CD4-positive, alpha-beta T cell (primary cell): ENCODE measurements around the gene SEMA6B. TPM values are rescaled to one million over a fixed set of nuclear protein-coding genes. Genes with fewer than 3 reads are reported as not detected.

Experiments used
- ATAC-seq: fragments of 200-7000 bp; cut with Tn5 transposase; one replicate; pipeline ENCODE4 v1.10.0; 2022; ENCODE audit warnings: mild to moderate bottlenecking; ENCODE audit not compliant: poor library complexity
- CTCF ChIA-PET: fragments of 350-600 bp; sonication (Branson Sonifier 250); formaldehyde crosslinking; loops from one replicate; lab custom pipeline; 2021; ENCODE audit warnings: antibody characterized with exemption, inconsistent platforms; lab: Charles Lee
- POLR2A ChIA-PET: fragments of 350-600 bp; sonication (Branson Sonifier 250); formaldehyde crosslinking; loops from one replicate; lab custom pipeline; 2021; ENCODE audit warnings: antibody characterized with exemption, inconsistent platforms; lab: Charles Lee
- DNase-seq, 14 experiments: peaks; one replicate each; pipeline ENCODE4 v3.0.0-alpha.2; 2013 to 2020; ENCODE audit warnings: mixed read lengths in 2 of 14
- H3K27ac ChIP-seq, 2 donors: one replicate each; pipeline versions ENCODE4 v1.5.1 to v1.7.0; 2013; ENCODE audit warnings: low read length in 2 of 2, low read depth in 1 of 2, mild to moderate bottlenecking in 1 of 2
- H3K27me3 ChIP-seq, 2 experiments: 1 replicate in 1 of 2; 2 replicates in 1 of 2; pipeline versions ENCODE4 v1.6.1 to v1.7.0; 2013; ENCODE audit warnings: low read length in 2 of 2, control low read depth in 1 of 2, mild to moderate bottlenecking in 1 of 2, moderate library complexity in 1 of 2; ENCODE audit not compliant: insufficient read depth in 2 of 2, control insufficient read depth in 1 of 2
- H3K36me3 ChIP-seq: one replicate; pipeline ENCODE4 v1.6.1; 2013; ENCODE audit warnings: low read length, control low read depth; ENCODE audit not compliant: insufficient read depth
- H3K4me1 ChIP-seq: one replicate; pipeline ENCODE4 v1.6.1; 2013; ENCODE audit warnings: low read length, control low read depth; ENCODE audit not compliant: insufficient read depth
- H3K4me3 ChIP-seq: one replicate; pipeline ENCODE4 v1.5.1; 2013; ENCODE audit warnings: mild to moderate bottlenecking, low read length, moderate library complexity
- H3K9me3 ChIP-seq, 2 experiments: 1 replicate in 1 of 2; 2 replicates in 1 of 2; pipeline versions ENCODE4 v1.6.1 to v1.7.0; 2013; ENCODE audit warnings: low read length in 2 of 2, mild to moderate bottlenecking in 2 of 2, control low read depth in 1 of 2, moderate library complexity in 1 of 2; ENCODE audit not compliant: control insufficient read depth in 1 of 2, insufficient read depth in 1 of 2
- H3K27ac Mint-ChIP-seq: one replicate; pipeline ENCODE4 v1.8.0; 2020; ENCODE audit warnings: mixed read lengths
- H3K27me3 Mint-ChIP-seq: one replicate; pipeline ENCODE4 v1.8.0; 2021; ENCODE audit warnings: mixed read lengths
- H3K36me3 Mint-ChIP-seq: one replicate; pipeline ENCODE4 v1.8.0; 2021; ENCODE audit warnings: low read depth, mixed read lengths
- H3K4me1 Mint-ChIP-seq: one replicate; pipeline ENCODE4 v1.8.0; 2021; ENCODE audit warnings: low read depth, mixed read lengths
- H3K4me3 Mint-ChIP-seq: one replicate; pipeline ENCODE4 v1.8.0; 2020; ENCODE audit warnings: mild to moderate bottlenecking, mixed read lengths
- H3K9me3 Mint-ChIP-seq: one replicate; pipeline ENCODE4 v1.8.0; 2020; ENCODE audit warnings: mixed read lengths
- intact Hi-C, 2 experiments: fragments of 100-400 bp; cut with DNase I in 1 of 2; cut with micrococcal nuclease in 1 of 2; formaldehyde crosslinking; loops; one replicate each; pipeline versions ENCODE4 v1.15.1 to v1.9.0; 2023 to 2025; cut with DNase I, micrococcal nuclease
- total RNA-seq, 174 experiments: library from RNA in 2 of 174; stranded (reverse) in 2 of 174; gene quantifications; one replicate each; pipeline ENCODE4 v1.2.3 and lab custom pipeline; 2021 to 2026
- TF ChIP-seq, protein P1 (sequence below): fragments of 200-600 bp; IDR thresholded peaks from one replicate; pipeline ENCODE4 v1.8.0; 2022; ENCODE audit warnings: antibody characterized with exemption, mild to moderate bottlenecking

SEMA6B gene
- total RNA-seq, 2 experiments from 2014 or later, result 0.14 to 0.17 TPM

DNA sequence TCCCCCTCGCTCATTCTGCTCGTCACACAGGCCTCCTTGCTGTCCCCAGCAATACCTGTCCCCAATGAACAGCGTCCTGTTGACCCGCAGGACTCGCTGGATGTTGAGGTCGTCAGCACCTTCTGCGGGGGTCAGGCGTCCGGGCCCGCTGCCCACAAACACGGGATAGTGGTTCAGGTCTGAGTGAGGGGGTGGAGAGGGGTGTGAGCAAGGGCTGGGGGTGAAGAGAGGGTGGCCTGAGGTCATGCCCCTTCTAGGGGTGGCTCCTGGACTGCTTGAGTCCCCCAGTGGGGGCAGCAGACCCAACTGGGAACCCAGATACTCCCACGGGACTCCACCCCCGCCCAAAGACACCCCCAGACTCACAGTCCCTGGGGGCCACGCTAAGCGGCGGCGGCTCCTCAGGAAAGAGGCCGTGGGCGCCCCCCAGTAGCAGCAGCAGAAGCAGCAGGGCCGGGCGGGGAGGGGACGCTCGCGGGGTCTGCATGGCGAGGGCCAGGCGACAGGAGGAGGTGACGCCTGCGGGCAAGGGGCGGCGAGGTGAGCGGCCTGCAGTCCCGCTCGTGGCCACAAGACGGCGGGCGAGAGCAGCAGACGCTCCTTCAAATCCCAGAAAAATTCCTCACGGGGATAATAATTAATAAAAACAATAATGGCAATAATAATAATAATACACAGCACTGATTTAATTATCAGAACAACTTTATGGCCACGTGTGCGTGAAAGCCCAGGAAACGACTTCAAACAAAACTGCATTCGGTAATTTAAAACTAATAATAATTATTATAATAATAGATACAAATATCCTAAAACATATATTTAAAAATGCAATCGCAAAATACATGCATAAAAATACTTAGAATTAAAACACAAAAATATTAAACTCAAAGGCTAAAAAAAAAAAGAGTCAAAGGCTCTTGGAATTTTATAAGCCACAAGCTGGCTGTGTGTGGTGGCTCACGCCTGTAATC, 1.2 kb downstream of the SEMA6B start:
- H3K4me3 ChIP-seq, result no peak overlapping the region
- Mint-ChIP-seq H3K36me3 (no peaks in the 10 kb centered on the region), H3K27me3 (no peaks in the 10 kb centered on the region), H3K4me1 (no peaks in the 10 kb centered on the region), H3K9me3 (no peaks in the 10 kb centered on the region), H3K27ac (no peak overlapping the region), H3K4me3 (no peak overlapping the region)
- TF ChIP-seq, protein P1, sequence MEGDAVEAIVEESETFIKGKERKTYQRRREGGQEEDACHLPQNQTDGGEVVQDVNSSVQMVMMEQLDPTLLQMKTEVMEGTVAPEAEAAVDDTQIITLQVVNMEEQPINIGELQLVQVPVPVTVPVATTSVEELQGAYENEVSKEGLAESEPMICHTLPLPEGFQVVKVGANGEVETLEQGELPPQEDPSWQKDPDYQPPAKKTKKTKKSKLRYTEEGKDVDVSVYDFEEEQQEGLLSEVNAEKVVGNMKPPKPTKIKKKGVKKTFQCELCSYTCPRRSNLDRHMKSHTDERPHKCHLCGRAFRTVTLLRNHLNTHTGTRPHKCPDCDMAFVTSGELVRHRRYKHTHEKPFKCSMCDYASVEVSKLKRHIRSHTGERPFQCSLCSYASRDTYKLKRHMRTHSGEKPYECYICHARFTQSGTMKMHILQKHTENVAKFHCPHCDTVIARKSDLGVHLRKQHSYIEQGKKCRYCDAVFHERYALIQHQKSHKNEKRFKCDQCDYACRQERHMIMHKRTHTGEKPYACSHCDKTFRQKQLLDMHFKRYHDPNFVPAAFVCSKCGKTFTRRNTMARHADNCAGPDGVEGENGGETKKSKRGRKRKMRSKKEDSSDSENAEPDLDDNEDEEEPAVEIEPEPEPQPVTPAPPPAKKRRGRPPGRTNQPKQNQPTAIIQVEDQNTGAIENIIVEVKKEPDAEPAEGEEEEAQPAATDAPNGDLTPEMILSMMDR, result peak; percentile 100
- POLR2A ChIA-PET, result no interaction called here
- peaks cover 0 to 9% of the 10 kb centered on the region in 2 experiments for H3K9me3 ChIP-seq
- no peak for ATAC-seq
- CTCF ChIA-PET, result no interaction called here
- no peaks in the 10 kb centered on the region for H3K36me3 ChIP-seq
- H3K4me1 ChIP-seq, result peaks cover 7% of the 10 kb centered on the region
- intact Hi-C loops, result loop anchor here (1.0 to 2.0 kb wide), 2 partner anchors 78 to 79 kb away; no protein-coding TSS in a partner anchor
- no peaks in the 10 kb centered on the region for H3K27me3 ChIP-seq
- H3K27ac ChIP-seq, result no peak overlapping the region
- peak in 12 of 14 experiments; percentile 11 to 66 (median 23) for DNase-seq

DNA sequence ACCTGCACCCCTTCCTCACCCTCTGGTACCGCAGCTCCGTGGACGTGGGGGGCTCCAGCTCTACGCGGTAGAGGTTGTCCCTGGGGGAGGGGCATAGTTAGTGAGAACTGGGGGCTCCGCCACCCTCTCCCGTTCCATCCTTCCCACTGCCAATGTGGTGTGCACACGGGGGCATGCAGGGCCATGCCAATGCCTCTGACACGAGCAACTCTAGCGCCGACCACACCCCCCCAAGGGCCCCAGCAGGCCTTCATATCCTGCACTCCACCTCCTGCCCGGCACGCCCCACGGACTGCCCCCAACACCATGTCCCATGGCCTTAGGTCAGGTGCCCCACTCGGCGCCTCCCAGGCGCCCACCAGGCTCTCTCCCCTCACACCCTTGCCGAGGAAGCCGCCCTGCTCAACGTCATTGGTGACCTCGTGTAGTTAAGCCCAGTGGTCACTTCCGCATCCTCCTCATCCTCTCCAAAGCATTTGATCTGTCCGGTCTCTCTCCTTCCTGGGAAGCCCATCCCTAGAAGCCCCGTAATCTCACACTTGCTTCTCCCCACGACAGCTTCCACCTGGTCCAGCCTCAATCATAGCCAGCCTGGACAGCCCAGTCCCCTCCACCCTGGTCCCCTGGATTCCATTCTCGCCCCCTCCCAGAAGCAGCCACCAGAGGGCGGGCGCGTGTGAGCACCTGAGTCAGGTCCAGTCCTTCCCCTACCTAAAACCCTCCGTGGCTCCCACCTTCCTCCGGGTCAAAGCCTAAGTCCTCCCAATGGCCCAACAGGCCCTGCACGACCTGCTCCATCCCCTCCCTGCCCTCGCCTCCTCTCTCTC, 2.1 kb downstream of the SEMA6B start:
- Histone ChIP-seq H3K27ac (no peak overlapping the region), H3K27me3 (no peaks in the 10 kb centered on the region), H3K4me3 (no peak overlapping the region), H3K4me1 (peaks cover 7% of the 10 kb centered on the region), H3K36me3 (no peaks in the 10 kb centered on the region), H3K9me3 (peaks cover 0 to 11% of the 10 kb centered on the region in 2 experiments)
- Mint-ChIP-seq H3K27ac (no peak overlapping the region), H3K9me3 (no peaks in the 10 kb centered on the region), H3K4me3 (no peak overlapping the region), H3K4me1 (no peaks in the 10 kb centered on the region), H3K27me3 (peaks cover 4% of the 10 kb centered on the region), H3K36me3 (no peaks in the 10 kb centered on the region)
- ATAC-seq, result no peak
- intact Hi-C loops, result no loop called here
- POLR2A ChIA-PET, result no interaction called here
- CTCF ChIA-PET, result no interaction called here
- DNase-seq, result peak in 4 of 14 experiments; percentile 10 to 46 (median 26)
- TF ChIP-seq, protein P1, result no peak

DNA sequence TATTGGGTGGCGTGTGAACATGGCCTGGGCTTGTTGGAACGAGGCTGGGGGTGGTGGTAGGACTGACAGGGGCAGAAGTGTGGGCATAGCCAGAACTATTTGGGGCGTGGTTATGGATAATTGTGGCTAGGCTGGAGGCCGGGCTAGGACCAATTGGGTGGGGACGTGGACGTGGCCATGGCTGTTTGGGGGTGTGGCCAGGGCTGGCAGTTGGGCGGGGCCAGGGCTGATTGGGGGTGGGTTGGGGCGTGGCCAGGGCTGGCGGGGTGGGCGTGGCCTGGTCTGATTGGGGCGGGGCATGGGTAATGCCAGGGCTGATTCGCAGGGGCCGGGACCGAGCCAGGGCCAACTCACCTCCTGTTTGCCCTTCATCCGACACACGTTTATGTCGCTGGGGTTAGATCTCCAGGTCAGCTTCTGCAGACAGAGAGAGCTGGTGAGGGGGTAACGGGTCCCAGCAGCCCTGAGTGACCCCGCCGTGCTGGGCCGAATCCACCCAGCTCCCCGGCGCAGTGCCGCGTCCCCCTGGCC, 2.8 kb downstream of the SEMA6B start:
- H3K27me3 Mint-ChIP-seq, result peaks cover 9% of the 10 kb centered on the region
- Histone ChIP-seq H3K4me1 (peaks cover 7% of the 10 kb centered on the region), H3K36me3 (no peaks in the 10 kb centered on the region), H3K9me3 (peaks cover 0 to 17% of the 10 kb centered on the region in 2 experiments), H3K27me3 (no peaks in the 10 kb centered on the region), H3K4me3 (no peak overlapping the region), H3K27ac (no peak overlapping the region)
- intact Hi-C loops, result no loop called here
- no peaks in the 10 kb centered on the region for H3K4me1 Mint-ChIP-seq
- ChIA-PET CTCF (no interaction called here), POLR2A (no interaction called here)
- TF ChIP-seq, protein P1, result no peak
- peak in 3 of 14 experiments; percentile 8 to 53 (median 36) for DNase-seq
- H3K36me3 Mint-ChIP-seq, result no peaks in the 10 kb centered on the region
- no peaks in the 10 kb centered on the region for H3K9me3 Mint-ChIP-seq
- no peak overlapping the region for H3K27ac Mint-ChIP-seq
- no peak overlapping the region for H3K4me3 Mint-ChIP-seq
- no peak for ATAC-seq
